Measurements from ENCODE around the gene ELFN2.

ELFN2 gene

GRCh38 chr22:37344735-37345449 lies 82.4 kb downstream of the ELFN2 start:
- no peak overlapping the region for H3K4me3 ChIP-seq (ENCODE audit: low read length)
- no peak for DNase-seq (ENCODE audit: low read depth)
- no peak for TF ChIP-seq CTCF (conservative IDR thresholded peaks at IDR 0.05; ENCODE audit: low read depth, low read length)

GRCh38 chr22:37343863-37344734 lies 83.2 kb downstream of the ELFN2 start:
- no peak overlapping the region for H3K4me3 ChIP-seq (ENCODE audit: low read length)
- no peak for DNase-seq (ENCODE audit: low read depth)
- no peak for TF ChIP-seq CTCF (conservative IDR thresholded peaks at IDR 0.05; ENCODE audit: low read depth, low read length)

GRCh38 chr22:37343348-37343747 lies 83.9 kb downstream of the ELFN2 start:
- H3K4me3 ChIP-seq (ENCODE audit: low read length): no peak overlapping the region
- no peak for TF ChIP-seq CTCF (conservative IDR thresholded peaks at IDR 0.05; ENCODE audit: low read depth, low read length)
- DNase-seq (ENCODE audit: low read depth): no peak

GRCh38 chr22:37342065-37342464 lies 85.2 kb downstream of the ELFN2 start:
- no peak overlapping the region for H3K4me3 ChIP-seq (ENCODE audit: low read length)
- no peak for TF ChIP-seq CTCF (conservative IDR thresholded peaks at IDR 0.05; ENCODE audit: low read depth, low read length)
- no peak for DNase-seq (ENCODE audit: low read depth)

- TF ChIP-seq CTCF (conservative IDR thresholded peaks at IDR 0.05; ENCODE audit: low read depth, low read length): no peak
- H3K4me3 ChIP-seq (ENCODE audit: low read length): no peak overlapping the region
Observed at GRCh38 chr22:37340331-37341262, 86.7 kb downstream of the ELFN2 start.

GRCh38 chr22:37338539-37339246 lies 88.6 kb downstream of the ELFN2 start:
- no peak overlapping the region for H3K4me3 ChIP-seq (ENCODE audit: low read length)
- DNase-seq (ENCODE audit: low read depth): no peak
- TF ChIP-seq CTCF (conservative IDR thresholded peaks at IDR 0.05; ENCODE audit: low read depth, low read length): no peak

More at GRCh38 chr22:37340331-37341262, 86.7 kb downstream of the ELFN2 start:
- no peak for DNase-seq (ENCODE audit: low read depth)

All from retinal pigment epithelial cell (primary cell).